Caki2 (cell line): ENCODE data around the gene PPFIBP2. TPM values are rescaled to one million over a fixed set of nuclear protein-coding genes. Genes with fewer than 3 reads are reported as not detected.

Experiments
- DNase-seq: peaks from one replicate; pipeline ENCODE4 v3.0.0-alpha.2; 2015; ENCODE audit warnings: low read depth
- in situ Hi-C: cut with HindIII; loops from 2 replicates; pipeline ENCODE4 v1.10.0; 2016; ENCODE audit warnings: low sequenced_read_pairs, low pct_unique_long_range_greater_than_20kb, mixed read lengths
- total RNA-seq: library from RNA; depleted of rRNA; stranded (reverse); fragments of >200 nt; shearing (Covaris generic); gene quantifications from 2 replicates; pipeline ENCODE4 v1.2.3, GENCODE V29; 2014; ENCODE audit warnings: low replicate concordance

The PPFIBP2 gene
- total RNA-seq, 1 experiment from 2014 or later, result 10.1 TPM

- DNase-seq, result no peak
- in situ Hi-C loops, result no loop called here
Observed at GRCh38 chr11:7538031-7538430, 24.2 kb downstream of the PPFIBP2 start.

GRCh38 chr11:7538466-7539454 is 25.0 kb downstream of the PPFIBP2 start:
- no peak for DNase-seq
- in situ Hi-C loops, result no loop called here

- in situ Hi-C loops, result no loop called here
Observed at GRCh38 chr11:7540830-7541555, 27.2 kb downstream of the PPFIBP2 start.

GRCh38 chr11:7543302-7543701 is 29.5 kb downstream of the PPFIBP2 start:
- in situ Hi-C loops, result no loop called here
- DNase-seq, result no peak

More at GRCh38 chr11:7540830-7541555, 27.2 kb downstream of the PPFIBP2 start:
- DNase-seq, result no peak

- DNase-seq, result no peak
- in situ Hi-C loops, result no loop called here
Observed at GRCh38 chr11:7544021-7544420, 30.2 kb downstream of the PPFIBP2 start.

DNA sequence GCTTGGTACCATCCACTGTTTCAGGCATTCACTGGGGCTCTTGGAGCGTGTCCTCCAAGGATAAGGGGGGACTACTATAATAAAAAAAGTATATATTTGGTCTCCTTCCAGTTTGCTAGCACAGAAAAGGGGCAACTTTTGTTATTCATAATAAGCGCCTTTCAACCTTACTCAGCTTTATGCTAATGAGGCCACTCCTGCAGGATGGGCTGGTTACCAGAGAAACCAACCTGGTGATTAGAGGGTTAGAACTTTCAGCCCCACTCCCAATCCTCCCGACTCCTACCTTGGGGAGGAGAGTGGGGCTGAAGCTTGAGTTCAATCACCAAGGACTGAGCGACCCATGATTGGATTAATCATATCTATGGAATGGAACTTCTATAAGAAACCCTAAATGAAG is 31.8 kb downstream of the PPFIBP2 start:
- DNase-seq, result no peak
- in situ Hi-C loops, result no loop called here

GRCh38 chr11:7546324-7546791 is 32.6 kb downstream of the PPFIBP2 start:
- in situ Hi-C loops, result no loop called here
- no peak for DNase-seq

GRCh38 chr11:7547687-7548086 is 33.9 kb downstream of the PPFIBP2 start:
- in situ Hi-C loops, result no loop called here
- DNase-seq, result no peak

DNA sequence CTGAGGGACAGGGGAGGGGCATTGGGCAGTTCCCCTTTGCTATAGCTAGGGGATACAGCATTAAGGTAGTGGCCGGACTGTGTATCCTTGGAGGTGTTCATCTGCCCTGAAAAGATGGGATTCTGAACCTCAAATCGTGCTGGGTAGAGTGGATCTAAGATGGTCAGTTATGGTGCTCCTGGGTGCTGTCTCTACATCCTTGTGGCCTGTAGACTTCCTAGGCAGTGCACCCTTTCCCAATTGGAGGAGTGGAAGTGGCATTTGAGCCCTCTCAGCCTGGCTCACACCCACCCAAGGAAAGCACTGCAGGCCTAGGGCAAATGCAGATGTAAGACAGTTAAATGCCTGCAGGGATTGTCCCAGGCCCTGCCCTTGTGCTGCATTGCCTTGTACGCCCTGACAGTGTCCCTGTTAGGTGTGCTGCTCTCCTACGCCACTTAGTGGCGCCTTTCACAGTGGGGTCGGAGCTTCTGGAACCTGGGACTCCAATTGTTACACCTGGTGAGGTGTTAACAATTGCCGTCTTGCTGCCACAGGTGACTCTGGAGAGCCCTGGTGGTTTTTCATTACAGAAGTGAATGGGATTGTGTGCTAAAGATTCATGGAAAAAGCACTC is 35.0 kb downstream of the PPFIBP2 start:
- DNase-seq, result no peak
- in situ Hi-C loops, result no loop called here

GRCh38 chr11:7549681-7550080 is 35.9 kb downstream of the PPFIBP2 start:
- in situ Hi-C loops, result no loop called here
- no peak for DNase-seq

GRCh38 chr11:7551571-7551970 is 37.8 kb downstream of the PPFIBP2 start:
- no peak for DNase-seq
- in situ Hi-C loops, result no loop called here

GRCh38 chr11:7552666-7553065 is 38.9 kb downstream of the PPFIBP2 start:
- DNase-seq, result no peak
- in situ Hi-C loops, result no loop called here

- DNase-seq, result no peak
- in situ Hi-C loops, result no loop called here
Observed at GRCh38 chr11:7555052-7555699, 41.4 kb downstream of the PPFIBP2 start.

DNA sequence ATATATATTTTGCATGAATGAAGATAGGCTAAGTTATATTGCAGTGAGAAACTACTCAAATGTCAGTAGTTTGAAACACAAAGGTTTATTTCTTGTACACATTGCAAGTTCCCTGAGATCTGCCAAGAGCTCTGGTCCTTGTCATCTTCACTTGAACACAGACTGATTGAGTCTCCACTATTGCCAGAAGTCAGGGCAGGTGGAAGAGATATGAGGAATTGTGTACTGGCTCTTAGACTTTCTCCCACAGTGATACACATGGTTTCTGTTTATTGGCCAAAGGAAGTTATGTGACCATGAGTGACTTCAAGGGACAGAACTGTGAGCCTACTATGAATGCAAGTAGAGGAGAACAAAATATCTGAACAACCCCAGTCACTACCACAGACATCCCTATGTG is 44.2 kb downstream of the PPFIBP2 start:
- DNase-seq, result no peak
- in situ Hi-C loops, result no loop called here

GRCh38 chr11:7559398-7560283 is 45.8 kb downstream of the PPFIBP2 start:
- DNase-seq, result no peak
- in situ Hi-C loops, result no loop called here

DNA sequence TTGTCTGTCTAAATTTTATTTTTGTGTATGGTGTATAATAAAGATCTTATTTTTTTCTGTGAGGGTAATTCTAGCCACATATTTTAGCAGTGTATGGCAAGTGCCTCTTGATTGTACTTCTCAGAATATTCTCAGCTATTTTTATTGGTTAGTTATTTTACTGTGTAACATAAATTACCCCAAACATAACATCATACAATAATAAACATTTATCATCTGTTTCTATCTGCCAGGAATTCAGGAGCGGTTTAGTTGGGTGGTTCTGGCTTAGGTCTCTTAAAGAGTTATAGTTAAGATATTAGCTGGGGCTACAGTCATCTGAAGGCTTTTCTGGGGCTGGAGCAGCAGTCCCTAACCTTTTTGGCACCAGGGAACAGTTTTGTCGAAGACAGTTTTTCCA is 47.8 kb downstream of the PPFIBP2 start:
- no peak for DNase-seq
- in situ Hi-C loops, result no loop called here

DNA sequence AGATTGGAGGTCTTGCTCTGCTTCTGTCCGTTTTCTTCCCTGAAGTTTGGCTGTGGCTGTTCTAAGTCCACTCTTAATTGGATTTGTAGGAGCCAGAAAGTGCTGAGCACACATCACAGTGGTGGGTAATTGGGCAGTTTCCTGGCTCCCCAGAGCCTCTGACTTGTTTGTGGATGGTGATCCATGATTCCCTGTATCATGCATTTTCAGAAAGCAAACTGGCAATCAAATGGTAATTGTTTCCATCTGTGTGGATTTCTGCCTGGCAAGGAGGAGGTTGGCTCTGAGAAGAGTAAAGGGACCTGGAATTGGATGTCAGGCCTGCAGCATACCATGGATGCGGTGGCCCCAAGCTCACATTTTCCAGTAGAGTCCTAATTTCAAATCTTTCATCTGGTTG is 49.5 kb downstream of the PPFIBP2 start:
- in situ Hi-C loops, result no loop called here
- no peak for DNase-seq
